Tibial nerve (tissue), 4 donors: ENCODE results near the gene NCK1. TPM values are rescaled to one million over a fixed set of nuclear protein-coding genes. Genes with fewer than 3 reads are reported as not detected.
"Not testable (repeated sequence)": the region's sequence is repeated elsewhere in the genome, so short reads cannot be mapped to it uniquely, and the experiment has no call there.

Experiments used
- DNase-seq, 2 donors: peaks; one replicate each; pipeline ENCODE4 v3.0.0-alpha.2; 2019; ENCODE audit warnings: low spot score in 2 of 2
- H3K27ac ChIP-seq, 4 donors: fragments of 200-600 bp; sonication (generic) in 3 of 4; one replicate each; pipeline ENCODE4 v1.5.1; 2017 to 2019; ENCODE audit warnings: mild to moderate bottlenecking in 1 of 4
- H3K27me3 ChIP-seq, 2 donors: fragments of 200-600 bp; sonication (generic) in 1 of 2; one replicate each; pipeline versions ENCODE4 v1.5.1 to v1.6.0; 2017 to 2019
- H3K36me3 ChIP-seq, 3 donors: fragments of 200-600 bp; sonication (generic); one replicate each; pipeline ENCODE4 v1.5.1; 2018 to 2019
- H3K4me1 ChIP-seq, 4 donors: fragments of 200-600 bp; sonication (generic) in 3 of 4; one replicate each; pipeline ENCODE4 v1.5.1; 2017 to 2019
- H3K4me3 ChIP-seq, 4 donors: fragments of 200-600 bp; sonication (generic) in 3 of 4; one replicate each; pipeline ENCODE4 v1.5.1; 2017 to 2019; ENCODE audit warnings: mild to moderate bottlenecking in 1 of 4, moderate library complexity in 1 of 4
- H3K9me3 ChIP-seq, 4 donors: fragments of 200-600 bp; sonication (generic) in 3 of 4; one replicate each; pipeline ENCODE4 v1.5.1; 2017 to 2019
- CTCF ChIP-seq, 5 experiments: fragments of 200-600 bp in 3 of 5; fragments of 450-650 bp in 2 of 5; sonication (generic) in 3 of 5; IDR thresholded peaks; one replicate each; pipeline ENCODE4 v1.5.1; 2016 to 2019; ENCODE audit warnings: antibody characterized with exemption in 5 of 5, mild to moderate bottlenecking in 3 of 5, moderate library complexity in 2 of 5
- EP300 ChIP-seq, 2 donors: sonication (generic); formaldehyde crosslinking; IDR thresholded peaks; one replicate each; pipeline ENCODE4 v1.6.1; 2017; ENCODE audit warnings: antibody characterized with exemption in 2 of 2, mild to moderate bottlenecking in 1 of 2
- POLR2A ChIP-seq, 2 donors: fragments of 450-650 bp; IDR thresholded peaks; one replicate each; pipeline ENCODE4 v1.6.1; 2017; ENCODE audit warnings: antibody characterized with exemption in 2 of 2, mild to moderate bottlenecking in 2 of 2, moderate library complexity in 2 of 2
- WGBS, 2 donors: methylation state at CpG; one replicate each; pipeline ENCODE4 v1.1.5; 2018; 5-methylcytosine and 5-hydroxymethylcytosine counted together
- total RNA-seq, 4 donors: library from RNA; depleted of rRNA; stranded (reverse); fragments of >200 nt; gene quantifications; one replicate each; pipeline ENCODE4 v1.1.0, GENCODE V29; 2016

The NCK1 gene
- total RNA-seq, 4 donors from 2014 or later = 34.8 to 100 (median 42.2) TPM

DNA sequence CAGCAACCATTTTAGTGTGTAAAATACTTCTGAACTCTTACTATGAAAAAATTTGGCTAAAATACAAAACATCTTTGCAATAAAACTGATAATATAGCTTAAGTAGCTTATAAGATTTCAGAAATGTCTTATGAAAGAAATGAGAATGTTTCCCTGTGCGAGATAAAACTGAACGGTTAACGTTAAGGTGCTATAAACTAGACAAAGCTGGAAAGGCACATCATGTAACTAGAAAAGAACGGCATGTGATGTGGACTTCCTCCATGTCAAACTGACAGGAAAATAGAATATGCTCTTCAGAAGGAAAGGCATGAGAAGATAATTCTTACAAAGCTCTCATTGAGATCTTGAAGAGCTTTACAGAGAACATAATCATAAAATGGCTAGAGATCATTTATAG, 36.5 kb downstream of the NCK1 start:
- H3K27ac ChIP-seq = peak overlapping the region in 3 of 4 donors; percentile 2 to 33 (median 2)

DNA sequence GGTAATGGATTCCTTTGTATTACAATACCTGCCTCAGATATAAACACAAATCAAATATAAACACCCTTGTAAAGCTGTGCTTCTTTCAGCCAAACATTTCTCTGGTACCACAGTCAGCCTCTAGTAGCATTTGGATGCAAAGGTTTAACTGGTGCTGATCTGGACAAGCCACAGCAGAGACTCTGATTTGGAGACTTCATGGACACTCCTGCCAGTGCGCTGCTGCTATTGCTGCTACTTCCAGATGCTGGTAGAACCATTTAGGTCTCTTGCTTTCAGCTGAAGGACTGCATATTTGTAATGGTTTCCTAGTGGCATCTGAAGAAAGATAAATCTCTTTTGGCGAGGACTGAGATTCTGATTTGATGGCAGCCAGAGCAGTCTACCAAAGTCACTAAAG, 36.9 kb downstream of the NCK1 start:
- Histone ChIP-seq H3K27me3 (no peaks in the 10 kb centered on the region), H3K4me1 (peaks cover 0 to 21% (median 3%) of the 10 kb centered on the region in 4 donors), H3K36me3 (peaks cover 0 to 22% (median 0%) of the 10 kb centered on the region in 3 donors), H3K9me3 (peaks cover 0 to 25% (median 4%) of the 10 kb centered on the region in 4 donors), H3K4me3 (no peak overlapping the region), H3K27ac (peak overlapping the region in 3 of 4 donors; percentile 2 to 33 (median 8))
- no peak for DNase-seq
- no peak for TF ChIP-seq POLR2A (IDR thresholded peaks at IDR 0.05)
- no peak for TF ChIP-seq EP300 (IDR thresholded peaks at IDR 0.05)
- no peak for TF ChIP-seq CTCF (IDR thresholded peaks at IDR 0.05)
- 89 to 96% methylated on average over 2 of the region's 2 CpGs for WGBS, 2 donors

More for the DNA sequence above, 36.5 kb downstream of the NCK1 start:
- Histone ChIP-seq H3K27me3 (no peaks in the 10 kb centered on the region), H3K9me3 (peaks cover 0 to 21% (median 2%) of the 10 kb centered on the region in 4 donors), H3K4me1 (peaks cover 0 to 25% (median 3%) of the 10 kb centered on the region in 4 donors), H3K4me3 (no peak overlapping the region), H3K36me3 (peaks cover 0 to 19% (median 0%) of the 10 kb centered on the region in 3 donors)
- DNase-seq = no peak
- TF ChIP-seq POLR2A (IDR thresholded peaks at IDR 0.05) (no peak), EP300 (IDR thresholded peaks at IDR 0.05) (peak in 1 of 2 donors; percentile 15)
- 62 to 67% methylated on average over 4 of the region's 4 CpGs for WGBS, 2 donors

GRCh38 chr3:136899622-136900158, 37.7 kb downstream of the NCK1 start:
- Histone ChIP-seq H3K4me1 (peaks cover 0 to 14% (median 3%) of the 10 kb centered on the region in 4 donors), H3K27ac (peak overlapping the region in 2 of 4 donors; percentile 8 to 23), H3K4me3 (no peak overlapping the region), H3K36me3 (peaks cover 0 to 28% (median 0%) of the 10 kb centered on the region in 3 donors), H3K27me3 (no peaks in the 10 kb centered on the region), H3K9me3 (peaks cover 0 to 32% (median 8%) of the 10 kb centered on the region in 4 donors)
- WGBS, 2 donors = 70 to 86% methylated on average over 2 of the region's 2 CpGs
- no peak for TF ChIP-seq CTCF (IDR thresholded peaks at IDR 0.05)
- TF ChIP-seq POLR2A (IDR thresholded peaks at IDR 0.05) = no peak
- TF ChIP-seq EP300 (IDR thresholded peaks at IDR 0.05) = no peak
- DNase-seq = no peak

DNA sequence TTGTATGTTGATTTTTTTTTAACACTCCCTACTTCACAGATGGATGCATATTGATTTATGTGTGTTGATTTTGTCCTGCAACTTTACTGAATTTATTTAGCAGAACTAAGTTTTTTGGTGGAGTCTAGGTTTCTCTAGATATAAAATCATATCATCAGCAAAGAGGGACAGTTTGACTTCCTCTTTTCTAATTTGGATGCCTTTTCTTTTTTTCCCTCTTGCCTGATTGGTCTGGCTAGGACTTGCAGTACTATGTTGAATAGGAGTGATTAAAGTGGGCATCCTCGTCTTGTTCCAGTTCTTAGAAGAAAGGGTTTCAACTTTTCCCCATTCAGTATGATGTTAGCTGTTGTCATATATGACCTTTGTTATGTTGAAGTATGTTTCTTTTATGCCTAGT, 38.7 kb downstream of the NCK1 start:
- 71 to 92% methylated on average over 1 of the region's 1 CpG for WGBS, 2 donors
- not testable (repeated sequence) for H3K27ac ChIP-seq, DNase-seq, H3K4me3 ChIP-seq, H3K27me3 ChIP-seq
- Histone ChIP-seq H3K4me1 (peaks cover 0 to 14% (median 3%) of the 10 kb centered on the region in 4 donors), H3K36me3 (peaks cover 0 to 28% (median 0%) of the 10 kb centered on the region in 3 donors), H3K9me3 (peaks cover 0 to 41% (median 12%) of the 10 kb centered on the region in 4 donors)

- DNase-seq = no peak
- peaks cover 0 to 17% (median 3%) of the 10 kb centered on the region in 4 donors for H3K4me1 ChIP-seq
- H3K4me3 ChIP-seq = no peak overlapping the region
- H3K27ac ChIP-seq = no peak overlapping the region
- TF ChIP-seq CTCF (IDR thresholded peaks at IDR 0.05) (no peak), EP300 (IDR thresholded peaks at IDR 0.05) (no peak), POLR2A (IDR thresholded peaks at IDR 0.05) (no peak)
- H3K36me3 ChIP-seq = peaks cover 0 to 28% (median 0%) of the 10 kb centered on the region in 3 donors
- H3K27me3 ChIP-seq = no peaks in the 10 kb centered on the region
- peaks cover 0 to 41% (median 12%) of the 10 kb centered on the region in 4 donors for H3K9me3 ChIP-seq
- WGBS, 2 donors = 92 to 96% methylated on average over 3 of the region's 3 CpGs
These were observed 39.4 kb downstream of the NCK1 start for GRCh38 chr3:136901391-136901790.

GRCh38 chr3:136902530-136902929, 40.5 kb downstream of the NCK1 start:
- H3K36me3 ChIP-seq = peaks cover 0 to 22% (median 0%) of the 10 kb centered on the region in 3 donors
- H3K27me3 ChIP-seq, H3K27ac ChIP-seq, DNase-seq, H3K4me3 ChIP-seq: not testable (repeated sequence)
- WGBS, 2 donors = 78 to 97% methylated on average over 1 of the region's 1 CpG
- peaks cover 0 to 41% (median 12%) of the 10 kb centered on the region in 4 donors for H3K9me3 ChIP-seq
- peaks cover 0 to 27% (median 3%) of the 10 kb centered on the region in 4 donors for H3K4me1 ChIP-seq
